ENCODE measurements around the gene FICD.
"Not testable (repeated sequence)": the region's sequence is repeated elsewhere in the genome, so short reads cannot be mapped to it uniquely, and the experiment has no call there.

Gene FICD

DNA sequence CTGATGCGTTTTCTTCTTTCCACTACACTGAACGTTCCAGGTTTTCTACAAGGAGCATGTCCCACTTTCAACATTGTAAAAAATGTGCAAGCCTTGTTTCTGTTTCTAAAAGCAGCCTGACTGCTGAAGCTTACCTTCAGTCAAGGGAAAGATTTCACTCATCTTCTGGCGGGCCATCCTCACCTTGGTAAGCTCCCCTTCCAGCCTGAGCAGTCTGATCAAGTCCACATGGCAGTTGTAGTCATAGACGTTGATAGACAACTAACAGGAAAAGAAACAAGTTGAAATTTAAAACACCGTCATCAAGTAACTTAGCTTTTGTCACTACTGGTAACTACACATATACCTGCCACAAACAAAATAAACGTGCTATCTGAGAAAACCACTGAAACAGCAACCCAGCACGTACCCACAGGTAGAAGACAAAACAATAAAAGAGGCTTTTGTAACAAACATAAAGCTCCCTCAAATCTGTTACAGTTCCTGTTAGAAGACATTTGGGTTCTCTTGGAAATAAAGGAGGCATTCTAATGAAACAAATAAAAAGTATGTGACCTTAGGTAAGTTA, 34.0 kb downstream of the FICD start:
- Histone ChIP-seq H3K79me2 (ENCODE audit: insufficient read depth, low read length) (peaks cover 91% of the 10 kb centered on the region), H3K36me3 (ENCODE audit: insufficient read depth, low read length) (peaks cover 63% of the 10 kb centered on the region), H3K27me3 (ENCODE audit: insufficient read depth, low read length, poor library complexity) (no peaks in the 10 kb centered on the region), H3K27ac (ENCODE audit: low read length) (no peak overlapping the region), H3K9ac (ENCODE audit: low read depth, low read length) (no peak overlapping the region), H3K9me3 (ENCODE audit: insufficient read depth, low read length, severe bottlenecking) (no peaks in the 10 kb centered on the region), H2AFZ (ENCODE audit: low read depth, low read length) (no peak overlapping the region), H3K4me2 (ENCODE audit: insufficient read depth, low read length) (no peak overlapping the region), H4K20me1 (ENCODE audit: insufficient read depth, low read length) (peaks cover 61% of the 10 kb centered on the region; the same call in 1 of the 2 replicates), H3K4me1 (ENCODE audit: insufficient read depth, low read length) (peaks cover 3% of the 10 kb centered on the region; the same call in 1 of the 2 replicates), H3K4me3 (ENCODE audit: low read depth in 1 of 2, low read length in 2 of 2) (no peak overlapping the region)
- DNase-seq: no peak
- TF ChIP-seq EZH2 (IDR thresholded peaks at IDR 0.05; ENCODE audit: borderline replicate concordance, low read depth, low read length, severe bottlenecking): no peak
- TF ChIP-seq, protein P1, sequence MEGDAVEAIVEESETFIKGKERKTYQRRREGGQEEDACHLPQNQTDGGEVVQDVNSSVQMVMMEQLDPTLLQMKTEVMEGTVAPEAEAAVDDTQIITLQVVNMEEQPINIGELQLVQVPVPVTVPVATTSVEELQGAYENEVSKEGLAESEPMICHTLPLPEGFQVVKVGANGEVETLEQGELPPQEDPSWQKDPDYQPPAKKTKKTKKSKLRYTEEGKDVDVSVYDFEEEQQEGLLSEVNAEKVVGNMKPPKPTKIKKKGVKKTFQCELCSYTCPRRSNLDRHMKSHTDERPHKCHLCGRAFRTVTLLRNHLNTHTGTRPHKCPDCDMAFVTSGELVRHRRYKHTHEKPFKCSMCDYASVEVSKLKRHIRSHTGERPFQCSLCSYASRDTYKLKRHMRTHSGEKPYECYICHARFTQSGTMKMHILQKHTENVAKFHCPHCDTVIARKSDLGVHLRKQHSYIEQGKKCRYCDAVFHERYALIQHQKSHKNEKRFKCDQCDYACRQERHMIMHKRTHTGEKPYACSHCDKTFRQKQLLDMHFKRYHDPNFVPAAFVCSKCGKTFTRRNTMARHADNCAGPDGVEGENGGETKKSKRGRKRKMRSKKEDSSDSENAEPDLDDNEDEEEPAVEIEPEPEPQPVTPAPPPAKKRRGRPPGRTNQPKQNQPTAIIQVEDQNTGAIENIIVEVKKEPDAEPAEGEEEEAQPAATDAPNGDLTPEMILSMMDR (IDR thresholded peaks at IDR 0.05; ENCODE audit: borderline replicate concordance, extremely low read depth, low read length, poor library complexity, severe bottlenecking): no peak
- no peak for ATAC-seq (ENCODE audit: insufficient read depth, low read depth)

DNA sequence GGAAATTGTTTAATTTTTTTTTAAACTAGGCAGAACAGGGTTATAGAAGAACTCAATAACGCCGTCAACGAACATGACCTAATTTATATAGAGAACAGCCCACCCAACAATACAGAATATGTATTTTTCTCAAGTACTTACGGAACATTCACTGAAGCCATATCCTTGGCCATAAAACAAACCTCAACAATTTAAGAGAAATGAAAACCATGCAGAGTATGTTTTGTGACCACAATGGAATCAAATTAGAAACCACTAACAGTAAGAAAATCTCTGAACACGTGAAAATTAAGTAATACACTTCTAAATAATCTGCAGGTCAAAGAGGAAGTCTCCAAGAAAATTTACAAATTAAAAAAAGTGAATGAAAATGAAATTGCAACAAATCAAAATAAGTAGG, 36.5 kb downstream of the FICD start:
- H3K4me1 ChIP-seq (ENCODE audit: insufficient read depth, low read length): peaks cover 8% of the 10 kb centered on the region; the same call in 1 of the 2 replicates
- TF ChIP-seq, protein P1 (IDR thresholded peaks at IDR 0.05; ENCODE audit: borderline replicate concordance, extremely low read depth, low read length, poor library complexity, severe bottlenecking): no peak
- no peak for TF ChIP-seq EZH2 (IDR thresholded peaks at IDR 0.05; ENCODE audit: borderline replicate concordance, low read depth, low read length, severe bottlenecking)
- H3K27ac ChIP-seq (ENCODE audit: low read length): no peak overlapping the region
- H3K36me3 ChIP-seq (ENCODE audit: insufficient read depth, low read length): peaks cover 53% of the 10 kb centered on the region
- no peak for DNase-seq
- H3K27me3 ChIP-seq (ENCODE audit: insufficient read depth, low read length, poor library complexity): no peaks in the 10 kb centered on the region
- H3K4me2 ChIP-seq (ENCODE audit: insufficient read depth, low read length): no peak overlapping the region
- H2AFZ ChIP-seq (ENCODE audit: low read depth, low read length): no peak overlapping the region
- peaks cover 68% of the 10 kb centered on the region for H4K20me1 ChIP-seq (ENCODE audit: insufficient read depth, low read length)
- H3K9me3 ChIP-seq (ENCODE audit: insufficient read depth, low read length, severe bottlenecking): no peaks in the 10 kb centered on the region
- H3K4me3 ChIP-seq (ENCODE audit: low read depth in 1 of 2, low read length in 2 of 2): no peak overlapping the region
- H3K79me2 ChIP-seq (ENCODE audit: insufficient read depth, low read length): peaks cover 97% of the 10 kb centered on the region
- no peak overlapping the region for H3K9ac ChIP-seq (ENCODE audit: low read depth, low read length)
- no peak for ATAC-seq (ENCODE audit: insufficient read depth, low read depth)

DNA sequence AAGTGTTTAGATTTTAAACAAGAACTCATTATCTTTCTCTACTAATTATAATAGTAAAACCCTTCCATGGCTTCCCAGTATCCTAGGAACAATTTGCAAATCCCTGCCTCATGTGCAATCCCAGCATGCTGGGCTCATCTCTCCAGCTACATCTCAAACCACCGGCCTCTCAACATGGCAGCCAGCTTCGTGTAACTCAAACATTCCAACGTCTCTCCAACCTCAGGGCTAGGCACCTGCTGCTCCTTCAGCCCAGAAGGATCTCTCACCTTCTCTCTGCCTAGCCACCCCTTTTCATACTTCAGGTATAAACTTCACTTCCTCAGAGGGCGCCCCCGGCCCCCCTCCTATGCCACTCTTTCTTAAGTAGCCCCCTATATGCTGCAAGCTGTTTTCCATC, 38.7 kb downstream of the FICD start:
- Histone ChIP-seq H3K79me2 (ENCODE audit: insufficient read depth, low read length) (peaks cover 99% of the 10 kb centered on the region), H3K36me3 (ENCODE audit: insufficient read depth, low read length) (peaks cover 47% of the 10 kb centered on the region), H2AFZ (ENCODE audit: low read depth, low read length) (no peak overlapping the region), H3K4me1 (ENCODE audit: insufficient read depth, low read length) (peaks cover 28% of the 10 kb centered on the region), H3K9me3 (ENCODE audit: insufficient read depth, low read length, severe bottlenecking) (no peaks in the 10 kb centered on the region), H3K27ac (ENCODE audit: low read length) (no peak overlapping the region), H3K4me3 (ENCODE audit: low read depth in 1 of 2, low read length in 2 of 2) (no peak overlapping the region), H3K4me2 (ENCODE audit: insufficient read depth, low read length) (peak overlapping the region; percentile 24; the same call in 1 of the 2 replicates), H4K20me1 (ENCODE audit: insufficient read depth, low read length) (peaks cover 77% of the 10 kb centered on the region), H3K9ac (ENCODE audit: low read depth, low read length) (no peak overlapping the region), H3K27me3 (ENCODE audit: insufficient read depth, low read length, poor library complexity) (no peaks in the 10 kb centered on the region)
- no peak for TF ChIP-seq EZH2 (IDR thresholded peaks at IDR 0.05; ENCODE audit: borderline replicate concordance, low read depth, low read length, severe bottlenecking)
- TF ChIP-seq, protein P1 (IDR thresholded peaks at IDR 0.05; ENCODE audit: borderline replicate concordance, extremely low read depth, low read length, poor library complexity, severe bottlenecking): no peak
- DNase-seq (no peak), ATAC-seq (ENCODE audit: insufficient read depth, low read depth) (no peak)

DNA sequence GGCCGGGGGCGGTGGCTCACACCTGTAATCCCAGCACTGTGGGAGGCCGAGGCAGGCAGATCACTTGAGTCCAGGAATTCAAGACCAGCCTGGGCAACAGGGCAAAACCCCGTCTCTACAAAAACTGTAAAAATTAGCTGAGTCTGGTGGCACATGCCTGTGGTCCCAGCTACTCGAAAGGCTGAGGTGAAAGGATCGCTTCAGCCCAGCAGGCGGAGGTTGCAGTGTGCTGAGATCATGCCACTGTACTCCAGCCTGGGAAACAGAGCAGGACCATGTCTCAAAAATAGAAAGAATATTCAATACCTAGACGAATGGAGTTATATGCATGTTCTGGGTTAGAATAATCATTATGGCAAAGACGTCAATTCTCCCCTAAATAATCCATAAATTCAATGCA, 40.3 kb downstream of the FICD start:
- Histone ChIP-seq H3K79me2 (ENCODE audit: insufficient read depth, low read length) (peaks cover 99% of the 10 kb centered on the region), H4K20me1 (ENCODE audit: insufficient read depth, low read length) (peaks cover 78% of the 10 kb centered on the region), H3K4me1 (ENCODE audit: insufficient read depth, low read length) (peaks cover 44% of the 10 kb centered on the region), H3K36me3 (ENCODE audit: insufficient read depth, low read length) (peaks cover 46% of the 10 kb centered on the region), H3K4me2 (ENCODE audit: insufficient read depth, low read length) (peak overlapping the region; percentile 28)
- H2AFZ ChIP-seq (ENCODE audit: low read depth, low read length); ATAC-seq (ENCODE audit: insufficient read depth, low read depth); H3K9ac ChIP-seq (ENCODE audit: low read depth, low read length); H3K9me3 ChIP-seq (ENCODE audit: insufficient read depth, low read length, severe bottlenecking); DNase-seq; H3K4me3 ChIP-seq (ENCODE audit: low read depth in 1 of 2, low read length in 2 of 2); H3K27me3 ChIP-seq (ENCODE audit: insufficient read depth, low read length, poor library complexity); H3K27ac ChIP-seq (ENCODE audit: low read length): not testable (repeated sequence)
